GM20000 (cell line): Measurements from ENCODE around the gene PODXL.

Experiments used
- DNase-seq: peaks from one replicate; pipeline ENCODE4 v3.0.0; 2012; ENCODE audit warnings: low spot score
- TF ChIP-seq, protein P1 (sequence below): IDR thresholded peaks from 2 replicates; pipeline ENCODE4 v1.5.1; 2012; ENCODE audit warnings: mild to moderate bottlenecking, control low read depth; ENCODE audit errors: extremely low read depth, missing control alignments

PODXL gene

DNA sequence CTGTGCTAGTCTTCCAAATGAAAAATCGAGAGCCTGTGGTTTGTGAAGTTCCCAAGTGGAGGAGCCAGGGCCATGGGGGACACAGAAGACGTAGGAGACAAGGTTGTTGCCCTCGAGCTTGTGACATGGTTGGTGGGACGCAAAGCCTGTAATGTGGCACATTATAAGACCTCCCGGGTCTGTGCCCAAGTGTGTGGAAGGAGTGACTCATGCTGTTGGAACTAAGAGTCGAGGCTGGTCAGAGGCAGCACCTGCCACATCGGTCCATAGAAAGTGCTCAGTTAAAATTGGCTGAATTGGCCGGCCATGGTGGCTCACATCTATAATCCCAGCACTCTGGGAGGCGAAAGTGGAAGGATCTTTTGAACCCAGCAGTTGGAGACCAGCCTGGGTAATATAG lies 27.0 kb upstream of the PODXL start:
- TF ChIP-seq, protein P1, sequence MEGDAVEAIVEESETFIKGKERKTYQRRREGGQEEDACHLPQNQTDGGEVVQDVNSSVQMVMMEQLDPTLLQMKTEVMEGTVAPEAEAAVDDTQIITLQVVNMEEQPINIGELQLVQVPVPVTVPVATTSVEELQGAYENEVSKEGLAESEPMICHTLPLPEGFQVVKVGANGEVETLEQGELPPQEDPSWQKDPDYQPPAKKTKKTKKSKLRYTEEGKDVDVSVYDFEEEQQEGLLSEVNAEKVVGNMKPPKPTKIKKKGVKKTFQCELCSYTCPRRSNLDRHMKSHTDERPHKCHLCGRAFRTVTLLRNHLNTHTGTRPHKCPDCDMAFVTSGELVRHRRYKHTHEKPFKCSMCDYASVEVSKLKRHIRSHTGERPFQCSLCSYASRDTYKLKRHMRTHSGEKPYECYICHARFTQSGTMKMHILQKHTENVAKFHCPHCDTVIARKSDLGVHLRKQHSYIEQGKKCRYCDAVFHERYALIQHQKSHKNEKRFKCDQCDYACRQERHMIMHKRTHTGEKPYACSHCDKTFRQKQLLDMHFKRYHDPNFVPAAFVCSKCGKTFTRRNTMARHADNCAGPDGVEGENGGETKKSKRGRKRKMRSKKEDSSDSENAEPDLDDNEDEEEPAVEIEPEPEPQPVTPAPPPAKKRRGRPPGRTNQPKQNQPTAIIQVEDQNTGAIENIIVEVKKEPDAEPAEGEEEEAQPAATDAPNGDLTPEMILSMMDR = no peak
- DNase-seq = no peak

- TF ChIP-seq, protein P1 = no peak
- no peak for DNase-seq
Measured at GRCh38 chr7:131581241-131582051, 25.0 kb upstream of the PODXL start.

- no peak for DNase-seq
- TF ChIP-seq, protein P1 = no peak
Measured at GRCh38 chr7:131578602-131579001, 22.2 kb upstream of the PODXL start.

DNA sequence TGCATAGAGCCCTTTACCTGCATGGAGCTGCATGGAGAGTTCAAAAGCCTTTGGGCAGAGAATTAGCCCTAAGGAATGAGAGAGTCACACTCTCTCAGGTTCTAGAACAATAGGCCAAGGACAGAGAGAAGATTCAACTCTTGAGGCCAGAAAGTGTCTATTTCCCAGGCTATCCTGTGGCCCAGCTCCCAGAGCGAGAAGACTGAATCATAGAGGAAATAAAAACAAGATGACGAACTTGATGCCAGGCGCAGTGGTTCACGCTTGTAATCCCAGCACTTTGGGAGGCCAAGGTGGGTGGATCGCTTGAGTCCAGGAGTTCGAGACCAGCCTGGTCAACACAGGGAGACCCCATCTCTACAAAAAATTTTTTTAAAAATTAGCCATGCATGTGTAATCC lies 18.3 kb upstream of the PODXL start:
- DNase-seq = no peak
- TF ChIP-seq, protein P1 = no peak

- DNase-seq = no peak
- TF ChIP-seq, protein P1 = no peak
Measured at GRCh38 chr7:131570401-131570800, 14.0 kb upstream of the PODXL start.

DNA sequence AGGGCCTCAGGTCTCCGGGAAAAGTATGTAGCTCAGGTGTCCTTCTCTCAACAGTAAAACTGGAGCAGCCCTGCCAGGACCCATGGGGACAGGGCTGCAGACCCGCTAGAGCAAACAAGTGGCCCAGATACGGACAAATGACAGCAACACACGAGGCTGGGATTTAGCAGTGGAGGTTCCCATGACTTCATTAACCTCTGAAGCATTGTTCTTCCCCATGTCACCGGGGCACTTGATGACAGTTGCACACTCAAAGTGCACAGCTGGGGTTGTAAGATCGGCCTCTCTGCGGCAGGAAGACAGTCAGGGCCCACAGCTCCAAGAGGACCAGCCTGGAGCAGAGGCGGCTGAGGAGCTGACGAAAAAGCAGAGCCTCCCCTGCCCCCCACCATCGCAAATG lies 12.5 kb upstream of the PODXL start:
- DNase-seq = no peak
- TF ChIP-seq, protein P1 = no peak

DNA sequence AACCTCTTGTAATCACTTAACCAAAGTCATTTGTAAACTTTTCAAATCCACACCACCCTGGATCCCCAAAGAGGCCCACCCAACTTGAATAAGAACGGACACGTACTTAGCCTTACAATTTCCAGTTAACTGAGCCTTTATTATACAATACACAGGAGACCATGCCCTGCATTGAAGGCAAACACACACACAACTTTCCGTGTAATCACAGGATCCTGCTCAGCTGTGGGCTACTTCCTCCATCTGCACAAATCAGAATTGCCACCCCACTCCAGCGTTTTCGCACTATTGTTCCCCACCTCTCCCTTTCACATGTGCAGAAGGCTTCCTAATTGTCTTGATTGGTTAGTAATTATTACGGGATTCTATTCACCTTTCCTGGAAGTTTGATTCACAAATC lies 12.1 kb upstream of the PODXL start:
- DNase-seq = no peak
- TF ChIP-seq, protein P1 = no peak
